Stimulated activated CD4-positive, alpha-beta T cell treated with anti-CD3 and anti-CD28 coated beads, Interleukin-4, amount 100 ng/mL, for 1 hour (primary cell): ENCODE results near the gene CAPN12.
"Not testable (repeated sequence)": the region's sequence is repeated elsewhere in the genome, so short reads cannot be mapped to it uniquely, and the experiment has no call there.

Experiments
- DNase-seq: peaks from one replicate; pipeline ENCODE4 v3.0.0-alpha.2; 2020

The CAPN12 gene, protein sequence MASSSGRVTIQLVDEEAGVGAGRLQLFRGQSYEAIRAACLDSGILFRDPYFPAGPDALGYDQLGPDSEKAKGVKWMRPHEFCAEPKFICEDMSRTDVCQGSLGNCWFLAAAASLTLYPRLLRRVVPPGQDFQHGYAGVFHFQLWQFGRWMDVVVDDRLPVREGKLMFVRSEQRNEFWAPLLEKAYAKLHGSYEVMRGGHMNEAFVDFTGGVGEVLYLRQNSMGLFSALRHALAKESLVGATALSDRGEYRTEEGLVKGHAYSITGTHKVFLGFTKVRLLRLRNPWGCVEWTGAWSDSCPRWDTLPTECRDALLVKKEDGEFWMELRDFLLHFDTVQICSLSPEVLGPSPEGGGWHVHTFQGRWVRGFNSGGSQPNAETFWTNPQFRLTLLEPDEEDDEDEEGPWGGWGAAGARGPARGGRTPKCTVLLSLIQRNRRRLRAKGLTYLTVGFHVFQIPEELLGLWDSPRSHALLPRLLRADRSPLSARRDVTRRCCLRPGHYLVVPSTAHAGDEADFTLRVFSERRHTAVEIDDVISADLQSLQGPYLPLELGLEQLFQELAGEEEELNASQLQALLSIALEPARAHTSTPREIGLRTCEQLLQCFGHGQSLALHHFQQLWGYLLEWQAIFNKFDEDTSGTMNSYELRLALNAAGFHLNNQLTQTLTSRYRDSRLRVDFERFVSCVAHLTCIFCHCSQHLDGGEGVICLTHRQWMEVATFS

DNA sequence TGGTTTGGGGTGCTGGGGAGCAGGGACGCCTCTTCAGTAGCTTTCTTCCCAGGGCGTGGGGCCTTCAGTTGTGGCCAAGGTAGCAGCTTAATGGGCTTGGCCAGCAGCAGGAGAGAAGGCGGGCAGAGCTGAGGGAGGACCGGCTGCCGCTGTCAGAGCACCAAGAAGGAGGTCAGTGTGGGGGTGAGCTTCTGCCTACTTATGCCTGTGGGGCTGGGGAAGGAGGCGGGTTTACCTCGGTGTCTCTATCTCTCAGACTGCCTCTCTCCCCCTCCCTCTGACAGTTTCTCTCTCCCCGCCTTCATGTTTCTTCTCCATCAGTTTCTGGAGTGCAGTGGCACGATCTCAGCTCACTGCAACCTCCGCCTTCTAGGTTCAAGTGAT, at the start of gene CAPN12:
Gene CAPN12, minus strand, starts transcription at position 177 of the 384 bp plus-strand sequence. CDS start 309 bp downstream, outside the sequence.
- DNase-seq = no peak

DNA sequence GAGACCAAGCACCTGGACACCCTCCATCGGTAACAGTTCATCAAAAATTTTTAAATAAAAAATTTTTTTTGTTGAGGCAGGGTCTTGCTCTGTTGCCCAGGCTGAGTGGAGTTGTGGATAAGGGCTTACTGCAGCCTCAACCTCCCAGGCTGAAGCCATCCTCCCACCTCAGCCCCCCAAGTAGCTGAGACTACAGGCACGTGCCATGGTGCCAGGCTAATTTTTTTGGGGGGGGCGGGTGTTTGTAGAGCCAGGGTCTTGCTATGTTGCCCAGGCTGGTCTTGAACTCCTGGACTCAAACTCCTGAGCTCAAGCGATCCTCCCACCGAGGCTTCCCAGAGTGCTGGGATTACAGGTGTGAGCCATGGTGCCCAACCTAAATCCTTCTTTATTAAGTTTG, 49.4 kb upstream of the CAPN12 start:
- no peak for DNase-seq

- DNase-seq = no peak
Observed at GRCh38 chr19:38793177-38793576, 48.9 kb upstream of the CAPN12 start.

GRCh38 chr19:38792250-38793111, 48.2 kb upstream of the CAPN12 start:
- peak; percentile 46 for DNase-seq

GRCh38 chr19:38791451-38792064, 47.3 kb upstream of the CAPN12 start:
- not testable (repeated sequence) for DNase-seq

GRCh38 chr19:38790507-38791403, 46.5 kb upstream of the CAPN12 start:
- not testable (repeated sequence) for DNase-seq

DNA sequence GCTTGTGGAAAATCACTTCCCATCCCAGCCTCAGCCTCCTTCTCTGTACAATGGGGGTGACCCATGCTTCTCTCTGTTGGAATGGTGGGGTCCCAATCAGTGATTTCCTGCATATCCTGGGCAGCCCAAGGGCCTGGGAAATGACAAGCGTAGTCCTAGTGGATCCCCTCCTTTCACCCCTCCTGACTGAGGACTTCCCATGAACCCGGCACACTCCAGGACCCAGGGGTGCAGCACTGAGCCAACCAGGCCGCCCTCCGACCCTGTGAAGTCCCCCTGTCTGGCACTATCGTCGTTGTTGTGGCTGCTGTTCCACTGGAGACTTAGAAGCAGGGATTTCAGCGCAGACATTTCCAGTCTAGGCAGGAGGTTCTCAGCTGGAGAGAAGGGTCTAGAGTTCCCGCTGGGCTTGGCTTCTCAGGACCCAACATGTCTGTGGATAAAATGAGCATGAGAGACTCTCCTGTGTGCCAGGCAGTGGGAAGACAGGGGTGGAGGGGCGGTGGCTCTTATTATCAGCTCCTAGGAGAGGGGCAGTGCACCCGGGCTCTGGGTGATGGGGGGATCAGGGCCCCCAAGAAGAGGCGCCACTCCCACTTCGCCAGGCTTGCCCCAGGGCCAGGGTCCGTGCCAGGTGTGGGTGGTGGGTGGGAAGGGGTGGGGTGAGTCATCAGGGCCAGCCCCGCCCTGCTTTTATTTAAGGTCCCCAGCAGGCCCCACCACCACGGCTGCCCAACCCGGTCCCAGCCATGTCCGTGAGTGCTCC, 44.4 kb upstream of the CAPN12 start, which contains the start of gene LGALS7B:
Gene LGALS7B, plus strand, starts transcription at position 723 of the 766 bp plus-strand sequence. Its CDS starts 27 bp downstream, at position 750.
- no peak for DNase-seq

DNA sequence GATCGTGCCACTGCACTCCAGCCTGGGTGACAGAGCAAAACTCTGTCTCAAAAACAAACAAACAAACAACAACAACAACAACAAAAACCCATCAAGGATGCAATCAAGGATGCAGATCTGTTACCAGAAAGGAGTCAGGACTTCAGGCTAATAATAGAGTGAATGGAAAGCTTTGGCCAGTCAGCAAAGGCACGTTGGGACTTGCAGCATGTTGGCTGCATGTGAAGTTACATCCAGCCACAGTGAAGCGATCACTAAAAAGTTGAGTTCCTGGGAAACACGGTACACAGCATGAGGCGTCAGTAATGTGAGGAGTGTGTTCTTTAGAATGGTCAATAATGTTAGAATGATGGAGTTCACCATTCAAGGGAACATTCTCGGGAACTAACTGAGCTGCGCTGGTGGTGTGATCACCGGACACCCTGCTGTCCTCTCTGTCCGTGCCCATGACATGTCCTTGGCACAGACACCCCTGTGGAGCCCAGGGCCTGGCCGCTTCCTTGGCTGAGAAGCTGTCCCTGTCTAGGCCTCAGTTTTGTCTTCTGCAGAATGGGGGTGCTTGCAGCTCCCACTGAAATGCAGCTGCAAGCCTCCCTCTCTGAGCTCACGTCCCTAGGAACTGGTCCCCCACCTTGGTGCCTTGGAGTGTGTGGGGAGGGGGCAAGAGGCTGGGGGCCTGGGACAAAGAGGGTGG, 42.4 kb upstream of the CAPN12 start:
- DNase-seq = no peak

- DNase-seq = not testable (repeated sequence)
Observed at GRCh38 chr19:38786061-38786460, 41.8 kb upstream of the CAPN12 start.

DNA sequence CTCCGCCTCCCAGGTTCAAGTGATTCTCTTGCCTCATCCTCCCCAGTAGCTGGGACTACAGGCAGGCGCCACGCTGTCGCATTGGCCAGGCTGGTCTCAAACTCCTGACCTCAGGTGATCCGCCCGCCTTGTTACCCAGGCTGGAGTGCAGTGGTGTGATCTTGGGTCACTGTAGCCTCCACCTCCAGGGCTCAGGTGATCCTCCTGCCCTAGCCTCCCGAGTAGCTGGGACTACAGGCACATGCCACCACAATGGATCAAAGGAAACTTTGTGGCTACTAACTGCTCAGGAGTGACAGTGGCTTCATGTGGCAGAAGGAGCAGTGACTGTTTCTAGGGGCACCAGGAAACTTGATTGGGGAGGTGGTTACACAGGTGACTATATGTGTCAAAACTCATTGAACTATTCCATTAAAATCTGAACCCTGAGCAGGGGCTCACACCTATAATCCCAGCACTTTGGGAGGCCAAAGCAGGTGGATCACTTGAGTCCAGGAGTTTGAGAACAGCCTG, 41.0 kb upstream of the CAPN12 start:
- DNase-seq = no peak

- DNase-seq = no peak
Observed at GRCh38 chr19:38784224-38784623, 40.0 kb upstream of the CAPN12 start.

GRCh38 chr19:38782212-38782611, 37.9 kb upstream of the CAPN12 start:
- not testable (repeated sequence) for DNase-seq

DNA sequence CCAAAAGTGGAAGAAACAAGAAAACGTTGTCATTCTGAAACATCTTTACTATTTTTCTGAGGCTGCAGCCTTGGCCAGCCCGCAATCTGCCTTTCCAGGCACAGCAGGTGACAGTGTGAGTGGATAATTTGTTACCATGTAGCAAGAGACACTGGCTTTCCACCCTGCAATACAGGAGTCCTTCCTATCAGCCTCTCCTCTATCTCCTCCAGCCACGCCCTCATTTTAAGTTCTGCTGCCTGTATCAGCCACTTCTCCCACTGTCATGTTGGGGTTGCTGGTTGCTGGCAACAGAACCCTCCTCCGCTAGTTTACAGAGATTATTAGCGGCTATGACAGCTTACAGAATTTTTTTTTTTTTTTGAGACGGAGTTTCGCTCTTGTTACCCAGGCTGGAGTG, 36.8 kb upstream of the CAPN12 start:
- no peak for DNase-seq

- DNase-seq = no peak
Observed at GRCh38 chr19:38780443-38780842, 36.2 kb upstream of the CAPN12 start.

DNA sequence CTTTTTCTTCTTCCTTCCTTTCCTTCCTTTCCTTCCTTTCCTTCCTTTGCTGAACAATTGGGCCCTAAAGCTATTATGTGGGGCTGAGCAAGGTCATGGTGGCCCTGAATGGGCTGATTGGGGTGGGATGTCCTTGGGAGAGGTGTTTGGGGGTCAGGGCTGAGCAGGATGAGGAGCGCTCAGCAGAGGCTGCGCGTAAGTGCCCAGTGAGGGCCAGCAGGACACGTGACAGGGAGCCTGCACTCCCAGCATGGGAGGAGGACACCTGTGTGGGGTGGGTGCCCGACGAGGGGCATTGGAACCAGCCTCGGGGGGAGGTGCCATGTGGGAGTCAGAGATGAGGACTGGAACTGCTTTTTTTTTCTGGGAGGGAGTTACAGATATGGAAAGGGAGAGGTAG, 34.5 kb upstream of the CAPN12 start:
- no peak for DNase-seq

DNA sequence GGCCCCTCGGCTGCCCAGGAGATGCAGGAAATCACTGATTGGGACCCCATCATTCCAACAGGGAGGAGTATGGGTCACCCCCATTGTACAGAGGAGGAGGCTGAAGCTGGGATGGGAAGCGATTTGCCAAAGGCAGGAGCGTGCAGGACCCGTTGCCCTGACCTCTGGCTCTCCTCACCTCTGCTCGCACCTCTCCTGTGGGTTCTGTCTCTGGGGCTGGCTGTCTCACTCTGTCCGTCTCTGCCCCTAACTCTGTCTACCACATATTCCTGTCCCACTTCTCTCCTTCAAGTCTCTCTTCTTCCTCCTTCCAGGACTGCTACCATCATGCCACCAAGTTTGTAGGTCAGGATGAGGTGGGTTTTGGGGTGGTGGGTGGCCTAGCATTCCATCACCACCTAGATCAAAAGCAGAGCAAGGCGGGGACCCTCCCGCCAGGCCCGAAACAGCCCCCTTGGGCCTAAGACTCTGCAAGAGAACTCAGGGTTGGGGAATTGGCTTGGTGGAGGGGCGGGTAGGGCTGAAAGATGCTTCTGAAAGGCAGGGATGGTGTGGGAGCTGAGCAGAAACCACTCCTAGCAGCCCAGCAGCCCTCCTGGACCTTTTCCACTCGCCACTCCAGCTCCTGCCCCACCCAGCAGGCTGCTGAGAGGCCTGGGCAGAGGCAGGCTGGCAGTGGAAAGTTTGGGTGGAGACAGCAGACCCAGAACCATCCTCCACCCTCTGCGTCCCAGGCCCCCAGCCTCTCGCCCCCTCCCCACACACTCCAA, 30.1 kb upstream of the CAPN12 start:
- no peak for DNase-seq

DNA sequence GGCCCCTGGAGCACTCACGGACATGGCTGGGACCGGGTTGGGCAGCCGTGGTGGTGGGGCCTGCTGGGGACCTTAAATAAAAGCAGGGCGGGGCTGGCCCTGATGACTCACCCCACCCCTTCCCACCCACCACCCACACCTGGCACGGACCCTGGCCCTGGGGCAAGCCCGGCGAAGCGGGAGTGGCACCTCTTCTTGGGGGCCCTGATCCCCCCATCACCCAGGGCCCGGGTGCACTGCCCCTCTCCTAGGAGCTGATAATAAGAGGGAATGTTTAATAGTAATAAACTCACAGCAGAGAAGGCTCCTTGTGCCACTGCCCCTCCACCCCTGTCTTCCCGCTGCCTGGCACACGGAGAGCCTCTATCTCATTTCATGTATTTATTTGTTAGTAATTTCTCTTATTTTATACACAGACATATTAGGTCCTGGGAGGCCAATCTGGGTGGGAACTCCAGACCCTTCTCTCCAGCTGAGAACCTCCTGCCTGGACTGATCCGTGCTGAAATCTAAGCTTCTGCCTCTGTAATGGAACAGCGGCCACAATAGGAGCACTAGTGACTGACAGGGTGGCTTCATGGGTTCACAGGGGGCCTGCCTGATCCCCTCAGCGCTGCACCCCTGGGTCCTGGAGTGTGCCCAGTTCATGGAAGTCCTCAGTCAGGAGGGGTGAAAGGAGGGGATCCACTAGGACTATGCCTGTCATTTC, 29.3 kb upstream of the CAPN12 start, which contains the start of gene LGALS7:
Gene LGALS7, minus strand, starts transcription at position 49 of the 709 bp plus-strand sequence. Its CDS starts 25 bp downstream, at position 24.
- DNase-seq = no peak

GRCh38 chr19:38771569-38771968, 27.3 kb upstream of the CAPN12 start:
- DNase-seq = not testable (repeated sequence)
